Stimulated activated naive CD8-positive, alpha-beta T cell treated with anti-CD3 and anti-CD28 coated beads, Interleukin-15, amount 100 ng/mL, for 72 hours (primary cell): ENCODE data around the gene DYRK1A.

Experiments
- ATAC-seq: fragments of 150-1000 bp; cut with Tn5 transposase; 2 replicates; pipeline ENCODE4 v1.10.0; 2021; ENCODE audit warnings: mild to moderate bottlenecking, moderate library complexity
- DNase-seq, 2 donors: peaks; one replicate each; pipeline ENCODE4 v3.0.0; 2021 to 2022
- H3K27ac Mint-ChIP-seq, 2 donors: one replicate each; pipeline ENCODE4 v1.8.0; 2022; ENCODE audit warnings: mild to moderate bottlenecking in 2 of 2, mixed read lengths in 2 of 2, moderate library complexity in 2 of 2
- H3K27me3 Mint-ChIP-seq: one replicate; pipeline ENCODE4 v1.8.0; 2022; ENCODE audit warnings: mixed read lengths
- H3K4me1 Mint-ChIP-seq: one replicate; pipeline ENCODE4 v1.8.0; 2022; ENCODE audit warnings: mild to moderate bottlenecking, mixed read lengths
- H3K4me3 Mint-ChIP-seq, 2 donors: one replicate each; pipeline ENCODE4 v1.8.0; 2022; ENCODE audit warnings: mild to moderate bottlenecking in 2 of 2, mixed read lengths in 2 of 2, moderate library complexity in 1 of 2
- H3K9me3 Mint-ChIP-seq, 2 donors: one replicate each; pipeline ENCODE4 v1.8.0; 2022; ENCODE audit warnings: mixed read lengths in 2 of 2

The DYRK1A gene

DNA sequence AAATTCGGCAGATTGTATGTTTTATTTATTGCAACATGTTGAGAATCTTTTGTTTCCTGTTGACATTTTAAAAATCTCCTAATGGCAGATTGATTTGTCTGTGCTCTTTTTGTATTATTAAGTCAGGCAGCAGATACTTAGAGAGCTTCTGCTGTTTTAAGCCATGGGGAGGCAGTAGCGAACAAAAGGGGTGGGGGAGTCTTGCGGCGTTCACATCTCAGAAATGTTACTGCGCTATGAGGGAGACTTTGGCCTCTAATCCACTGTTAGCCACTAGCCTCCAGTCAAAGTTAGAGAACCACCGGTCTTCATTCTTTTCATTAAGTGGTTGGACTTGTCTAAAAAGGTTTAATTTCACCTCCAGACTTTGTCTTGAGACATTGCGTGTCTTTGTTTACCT lies 93.6 kb downstream of the DYRK1A start:
- no peak for DNase-seq
- H3K4me3 Mint-ChIP-seq = no peak overlapping the region
- no peaks in the 10 kb centered on the region for H3K9me3 Mint-ChIP-seq
- H3K27me3 Mint-ChIP-seq = no peaks in the 10 kb centered on the region
- peaks cover 84% of the 10 kb centered on the region for H3K4me1 Mint-ChIP-seq
- ATAC-seq = no peak
- H3K27ac Mint-ChIP-seq = no peak overlapping the region

GRCh38 chr21:37461479-37461878 lies 94.9 kb downstream of the DYRK1A start:
- Mint-ChIP-seq H3K4me1 (peaks cover 82% of the 10 kb centered on the region), H3K27me3 (no peaks in the 10 kb centered on the region), H3K4me3 (peak overlapping the region; percentile 35 to 57), H3K9me3 (no peaks in the 10 kb centered on the region), H3K27ac (peak overlapping the region; percentile 1 to 59)
- DNase-seq (no peak), ATAC-seq (peak; percentile 76)

DNA sequence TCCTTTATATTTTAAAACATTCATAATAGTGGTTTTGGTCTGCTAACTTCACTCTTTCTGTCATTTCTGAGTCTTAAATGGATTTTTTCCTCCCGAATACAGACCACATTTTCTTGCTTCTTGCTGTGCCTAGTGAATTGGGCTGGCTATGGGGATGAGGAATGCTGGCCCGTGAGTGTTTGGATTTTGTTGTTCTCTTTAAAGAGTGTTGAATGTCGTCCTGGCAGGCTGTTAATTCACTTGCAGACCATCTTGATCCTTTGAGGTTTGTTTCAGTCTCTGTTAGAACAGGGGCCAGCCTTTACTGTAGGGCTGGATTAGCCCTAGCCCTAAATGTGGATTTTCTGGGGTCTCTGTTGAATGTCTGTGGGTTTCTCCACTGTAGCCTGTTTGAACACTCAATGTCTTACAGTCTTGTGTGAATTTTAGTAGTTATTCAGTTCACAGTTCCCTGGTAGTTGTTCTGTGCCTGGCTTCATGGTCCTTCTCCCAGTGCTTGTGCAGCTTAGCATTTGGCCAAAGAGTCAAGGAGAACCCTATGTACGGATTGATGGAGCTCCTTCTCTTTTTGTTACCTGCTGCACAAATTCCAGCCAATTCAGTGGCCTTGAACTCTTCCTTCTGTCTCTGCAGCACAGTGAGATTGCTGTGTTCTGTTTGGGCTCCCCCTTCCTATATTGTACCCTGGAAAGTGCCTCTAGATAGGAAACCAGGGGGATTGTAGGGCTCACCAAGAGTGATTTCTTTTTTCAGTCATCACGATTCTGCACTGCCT lies 95.7 kb downstream of the DYRK1A start:
- Mint-ChIP-seq H3K9me3 (no peaks in the 10 kb centered on the region), H3K4me1 (peaks cover 76% of the 10 kb centered on the region), H3K27ac (peak overlapping the region; percentile 59 to 80), H3K27me3 (no peaks in the 10 kb centered on the region), H3K4me3 (peak overlapping the region; percentile 35 to 57)
- no peak for ATAC-seq
- DNase-seq = no peak

- Mint-ChIP-seq H3K27me3 (no peaks in the 10 kb centered on the region), H3K27ac (peak overlapping the region in 1 of 2 donors; percentile 76)
These were observed 96.7 kb downstream of the DYRK1A start for GRCh38 chr21:37463083-37463801.

GRCh38 chr21:37467082-37467481 lies 100.5 kb downstream of the DYRK1A start:
- DNase-seq = no peak
- peak overlapping the region in 1 of 2 donors; percentile 90 for H3K27ac Mint-ChIP-seq
- H3K4me1 Mint-ChIP-seq = peaks cover 80% of the 10 kb centered on the region

More at GRCh38 chr21:37463083-37463801, 96.7 kb downstream of the DYRK1A start:
- H3K4me1 Mint-ChIP-seq = peaks cover 74% of the 10 kb centered on the region
- H3K9me3 Mint-ChIP-seq = no peaks in the 10 kb centered on the region
- ATAC-seq = peak; percentile 69
- no peak for DNase-seq
- peak overlapping the region; percentile 41 to 57 for H3K4me3 Mint-ChIP-seq

DNA sequence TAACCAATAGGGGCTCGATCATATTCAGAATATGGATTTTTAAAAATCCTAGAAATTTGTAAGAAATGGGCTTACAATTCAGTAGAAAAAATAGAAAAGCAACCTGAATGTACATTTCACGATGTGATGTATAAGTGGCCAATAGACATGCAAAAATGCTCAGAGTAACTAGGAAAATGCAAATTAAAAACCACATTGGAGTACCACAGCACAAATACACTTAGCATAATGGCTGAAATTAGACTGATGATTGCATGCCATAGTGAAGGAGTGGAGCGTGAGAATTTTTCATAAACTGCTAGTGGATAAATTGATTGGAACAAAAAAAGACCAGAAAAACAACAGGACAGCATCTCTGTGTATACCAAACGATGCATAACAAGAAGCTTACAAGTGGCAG lies 102.3 kb downstream of the DYRK1A start:
- peaks cover 70% of the 10 kb centered on the region for H3K4me1 Mint-ChIP-seq
- H3K27ac Mint-ChIP-seq = no peak overlapping the region
- ATAC-seq = no peak

More at GRCh38 chr21:37467082-37467481, 100.5 kb downstream of the DYRK1A start:
- Mint-ChIP-seq H3K27me3 (no peaks in the 10 kb centered on the region), H3K9me3 (no peaks in the 10 kb centered on the region), H3K4me3 (no peak overlapping the region)
- ATAC-seq = no peak

DNA sequence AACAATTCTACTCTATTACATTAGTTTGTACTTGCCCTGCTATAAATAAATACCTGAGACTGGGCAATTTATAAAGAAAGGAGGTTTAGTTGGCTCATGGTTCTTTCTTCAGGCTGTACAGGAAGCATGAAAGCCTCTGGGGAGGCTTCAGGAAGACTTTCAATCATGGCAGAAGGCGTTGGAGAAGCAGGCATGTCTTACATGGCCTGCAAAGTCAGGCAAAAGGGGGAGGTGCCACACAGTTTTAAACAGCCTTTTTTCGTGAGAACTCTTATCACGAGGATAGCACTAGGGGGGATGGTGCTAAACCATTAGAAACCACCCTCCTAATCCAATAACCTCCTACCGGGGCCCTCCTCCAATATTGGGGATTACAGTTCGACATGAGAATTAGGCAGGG lies 102.9 kb downstream of the DYRK1A start:
- Mint-ChIP-seq H3K4me1 (peaks cover 67% of the 10 kb centered on the region), H3K4me3 (no peak overlapping the region), H3K27me3 (no peaks in the 10 kb centered on the region), H3K9me3 (no peaks in the 10 kb centered on the region), H3K27ac (peak overlapping the region in 1 of 2 donors; percentile 42)
- ATAC-seq = no peak
- no peak for DNase-seq

More for the DNA sequence above, 102.3 kb downstream of the DYRK1A start:
- Mint-ChIP-seq H3K9me3 (no peaks in the 10 kb centered on the region), H3K4me3 (no peak overlapping the region), H3K27me3 (no peaks in the 10 kb centered on the region)
- no peak for DNase-seq

DNA sequence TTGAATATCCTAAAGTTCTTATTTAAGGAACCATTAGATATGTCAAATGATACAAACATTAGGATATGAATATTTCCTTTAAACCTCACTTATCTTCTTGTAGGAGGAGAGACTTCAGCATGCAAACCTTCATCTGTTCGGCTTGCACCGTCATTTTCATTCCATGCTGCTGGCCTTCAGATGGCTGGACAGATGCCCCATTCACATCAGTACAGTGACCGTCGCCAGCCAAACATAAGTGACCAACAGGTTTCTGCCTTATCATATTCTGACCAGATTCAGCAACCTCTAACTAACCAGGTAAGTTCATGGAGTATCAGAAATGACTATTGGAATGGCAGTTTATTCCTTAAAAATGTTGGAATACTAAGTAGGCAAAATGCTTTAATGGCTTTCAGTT lies 106.0 kb downstream of the DYRK1A start:
- no peaks in the 10 kb centered on the region for H3K9me3 Mint-ChIP-seq
- DNase-seq = no peak
- H3K27ac Mint-ChIP-seq = no peak overlapping the region
- no peak for ATAC-seq
- H3K27me3 Mint-ChIP-seq = no peaks in the 10 kb centered on the region
- H3K4me3 Mint-ChIP-seq = no peak overlapping the region
- H3K4me1 Mint-ChIP-seq = peaks cover 75% of the 10 kb centered on the region

GRCh38 chr21:37473491-37473890 lies 106.9 kb downstream of the DYRK1A start:
- no peaks in the 10 kb centered on the region for H3K9me3 Mint-ChIP-seq
- ATAC-seq = no peak
- no peak overlapping the region for H3K4me3 Mint-ChIP-seq
- H3K27me3 Mint-ChIP-seq = no peaks in the 10 kb centered on the region
- peaks cover 73% of the 10 kb centered on the region for H3K4me1 Mint-ChIP-seq
- H3K27ac Mint-ChIP-seq = no peak overlapping the region
- no peak for DNase-seq

DNA sequence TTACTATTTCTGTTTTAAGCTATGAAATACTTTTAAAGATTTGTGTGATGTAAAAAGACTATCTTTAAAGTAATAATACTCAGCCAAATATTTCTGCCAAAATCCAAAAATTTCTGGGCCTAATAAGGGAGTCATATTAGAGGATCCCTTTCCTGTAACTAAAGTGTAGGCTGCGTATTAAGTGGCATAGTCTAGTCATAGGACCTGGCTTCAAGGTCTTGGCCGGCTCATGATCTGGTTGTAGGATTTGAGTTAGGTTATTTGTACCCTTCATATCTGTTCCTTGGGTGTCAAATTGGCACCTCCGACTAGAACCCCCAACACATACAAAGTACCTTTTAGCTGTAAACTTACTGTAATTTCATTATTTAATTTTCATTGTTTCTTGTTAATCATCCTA lies 107.8 kb downstream of the DYRK1A start:
- ATAC-seq (no peak), DNase-seq (no peak)
- Mint-ChIP-seq H3K9me3 (no peaks in the 10 kb centered on the region), H3K27me3 (no peaks in the 10 kb centered on the region), H3K27ac (no peak overlapping the region), H3K4me3 (no peak overlapping the region), H3K4me1 (peaks cover 66% of the 10 kb centered on the region)

- no peak overlapping the region for H3K4me3 Mint-ChIP-seq
- no peak for DNase-seq
- H3K4me1 Mint-ChIP-seq = peaks cover 56% of the 10 kb centered on the region
- H3K27ac Mint-ChIP-seq = no peak overlapping the region
- H3K27me3 Mint-ChIP-seq = no peaks in the 10 kb centered on the region
- no peak for ATAC-seq
- no peaks in the 10 kb centered on the region for H3K9me3 Mint-ChIP-seq
These were observed 108.8 kb downstream of the DYRK1A start for GRCh38 chr21:37475186-37475868.

DNA sequence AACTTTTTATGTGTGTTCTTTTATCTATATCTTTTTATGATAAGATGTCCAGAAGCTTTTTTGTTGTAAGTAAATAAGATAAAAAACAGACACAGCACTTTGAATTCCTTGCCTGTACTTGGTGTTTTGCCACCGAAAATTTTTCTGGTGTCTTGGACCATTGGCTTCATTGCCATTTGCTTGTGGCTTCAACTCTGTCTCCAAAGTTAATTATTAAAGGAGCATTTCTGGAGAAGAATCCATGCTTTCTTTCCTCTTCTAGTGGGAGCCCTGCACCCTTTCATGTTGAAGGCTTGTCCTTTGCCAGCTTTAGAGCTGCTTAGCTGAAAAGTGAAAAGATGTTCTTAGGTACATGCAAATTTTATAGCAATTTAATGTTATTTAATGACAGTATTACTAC lies 112.2 kb downstream of the DYRK1A start:
- Mint-ChIP-seq H3K27ac (no peak overlapping the region), H3K4me3 (no peak overlapping the region), H3K4me1 (peaks cover 32% of the 10 kb centered on the region), H3K9me3 (no peaks in the 10 kb centered on the region), H3K27me3 (no peaks in the 10 kb centered on the region)
- ATAC-seq (no peak), DNase-seq (no peak)

- no peak overlapping the region for H3K4me3 Mint-ChIP-seq
- no peaks in the 10 kb centered on the region for H3K4me1 Mint-ChIP-seq
- H3K27ac Mint-ChIP-seq = no peak overlapping the region
- DNase-seq (no peak), ATAC-seq (no peak)
- no peaks in the 10 kb centered on the region for H3K9me3 Mint-ChIP-seq
- H3K27me3 Mint-ChIP-seq = no peaks in the 10 kb centered on the region
These were observed 117.2 kb downstream of the DYRK1A start for GRCh38 chr21:37483776-37484175.

DNA sequence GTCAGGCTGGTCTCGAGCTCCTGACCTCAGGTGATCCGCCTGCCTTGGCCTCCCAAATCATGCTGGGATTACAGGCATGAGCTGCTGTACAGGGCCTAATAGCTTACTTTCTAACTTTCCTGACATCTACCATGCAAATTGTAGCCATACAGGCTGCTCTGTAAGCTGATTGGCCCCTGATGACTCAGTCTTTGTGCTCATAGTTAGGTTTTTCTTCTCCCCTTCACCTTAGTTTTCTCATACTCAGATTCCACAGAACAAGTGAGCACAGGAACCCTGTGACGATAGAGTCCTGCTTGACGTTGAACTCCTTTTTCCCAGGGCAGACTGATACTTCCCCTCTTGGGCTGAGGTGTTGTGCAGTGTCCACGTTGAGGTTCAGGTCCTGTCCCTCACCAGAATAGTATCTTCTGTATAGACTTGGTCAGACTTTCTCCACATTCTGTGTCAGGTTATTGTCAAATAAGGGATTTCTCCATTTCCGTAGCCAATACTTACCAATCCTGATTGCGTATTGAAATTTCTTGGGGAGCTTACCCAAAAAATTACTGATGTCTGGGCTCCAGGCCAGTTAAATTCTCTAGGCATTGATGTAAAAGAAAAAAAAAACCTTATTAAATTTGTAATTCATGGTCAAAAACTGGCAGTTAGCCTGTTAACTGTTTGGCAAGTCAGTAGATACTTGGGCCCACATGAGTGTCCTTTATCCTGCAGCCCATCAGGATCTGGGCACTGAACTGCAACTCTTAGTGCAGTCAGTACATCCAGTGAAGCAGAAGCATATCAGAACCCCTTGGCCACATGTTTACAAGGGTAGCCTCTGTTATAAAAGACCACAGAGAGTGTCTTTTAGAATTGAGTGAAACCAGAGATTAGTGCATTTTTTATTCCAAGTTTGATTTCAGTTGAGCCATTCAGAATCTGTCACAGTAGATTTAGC lies 118.2 kb downstream of the DYRK1A start:
- no peaks in the 10 kb centered on the region for H3K9me3 Mint-ChIP-seq
- ATAC-seq = no peak
- no peak overlapping the region for H3K4me3 Mint-ChIP-seq
- no peak for DNase-seq
- no peaks in the 10 kb centered on the region for H3K4me1 Mint-ChIP-seq
- no peaks in the 10 kb centered on the region for H3K27me3 Mint-ChIP-seq
- peak overlapping the region; percentile 7 to 90 for H3K27ac Mint-ChIP-seq

- Mint-ChIP-seq H3K27me3 (no peaks in the 10 kb centered on the region), H3K9me3 (no peaks in the 10 kb centered on the region), H3K4me1 (no peaks in the 10 kb centered on the region), H3K27ac (no peak overlapping the region), H3K4me3 (no peak overlapping the region)
- DNase-seq = no peak
- ATAC-seq = no peak
These were observed 123.0 kb downstream of the DYRK1A start for GRCh38 chr21:37489553-37489952.
